RWPE1 (cell line): ENCODE results near the gene BTBD9.

Experiments used
- CTCF ChIA-PET: fragments of 350-600 bp; sonication (Branson Sonifier 250); formaldehyde crosslinking; extraction: SDS; loops from one replicate; lab custom pipeline; 2021; lab: Yijun Ruan, JAX
- POLR2A ChIA-PET: fragments of 400-600 bp; formaldehyde crosslinking; extraction: SDS; loops from one replicate; lab custom pipeline; 2020; ENCODE audit warnings: antibody characterized with exemption; ENCODE audit not compliant: low non-redundant PET; lab: Yijun Ruan, JAX
- DNase-seq: peaks from one replicate; pipeline ENCODE4 v3.0.0; 2012; ENCODE audit warnings: low spot score
- H3K27ac ChIP-seq: fragments of 450-650 bp; 2 replicates; pipeline ENCODE4 v1.5.1; 2017
- TF ChIP-seq, protein P1 (sequence below): fragments of 450-650 bp; conservative IDR thresholded peaks from 2 replicates; pipeline ENCODE4 v1.5.1; 2017; ENCODE audit warnings: low read depth, mild to moderate bottlenecking

The BTBD9 gene

DNA sequence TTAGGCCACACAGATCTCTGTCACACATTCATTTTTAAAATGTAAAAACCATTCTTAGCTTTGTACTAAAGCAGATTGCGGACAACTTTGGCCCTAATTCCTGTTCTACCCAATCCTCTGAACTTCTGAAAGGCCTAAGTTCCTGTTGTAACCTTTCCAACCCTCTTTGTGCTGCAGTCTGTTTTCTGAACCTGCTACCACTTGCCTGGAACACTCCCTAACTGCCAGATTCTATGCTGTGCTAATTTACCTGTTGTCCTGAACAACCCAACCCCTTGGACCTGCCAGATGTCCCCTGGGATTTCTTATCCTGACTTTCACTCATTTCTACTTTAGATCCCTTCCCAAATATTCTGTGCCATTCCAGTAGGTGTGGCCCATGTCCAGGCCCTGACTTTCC is 421.5 kb downstream of the BTBD9 start:
- TF ChIP-seq, protein P1, sequence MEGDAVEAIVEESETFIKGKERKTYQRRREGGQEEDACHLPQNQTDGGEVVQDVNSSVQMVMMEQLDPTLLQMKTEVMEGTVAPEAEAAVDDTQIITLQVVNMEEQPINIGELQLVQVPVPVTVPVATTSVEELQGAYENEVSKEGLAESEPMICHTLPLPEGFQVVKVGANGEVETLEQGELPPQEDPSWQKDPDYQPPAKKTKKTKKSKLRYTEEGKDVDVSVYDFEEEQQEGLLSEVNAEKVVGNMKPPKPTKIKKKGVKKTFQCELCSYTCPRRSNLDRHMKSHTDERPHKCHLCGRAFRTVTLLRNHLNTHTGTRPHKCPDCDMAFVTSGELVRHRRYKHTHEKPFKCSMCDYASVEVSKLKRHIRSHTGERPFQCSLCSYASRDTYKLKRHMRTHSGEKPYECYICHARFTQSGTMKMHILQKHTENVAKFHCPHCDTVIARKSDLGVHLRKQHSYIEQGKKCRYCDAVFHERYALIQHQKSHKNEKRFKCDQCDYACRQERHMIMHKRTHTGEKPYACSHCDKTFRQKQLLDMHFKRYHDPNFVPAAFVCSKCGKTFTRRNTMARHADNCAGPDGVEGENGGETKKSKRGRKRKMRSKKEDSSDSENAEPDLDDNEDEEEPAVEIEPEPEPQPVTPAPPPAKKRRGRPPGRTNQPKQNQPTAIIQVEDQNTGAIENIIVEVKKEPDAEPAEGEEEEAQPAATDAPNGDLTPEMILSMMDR = no peak
- POLR2A ChIA-PET = no interaction called here
- H3K27ac ChIP-seq = no peak overlapping the region
- CTCF ChIA-PET = no interaction called here
- no peak for DNase-seq

DNA sequence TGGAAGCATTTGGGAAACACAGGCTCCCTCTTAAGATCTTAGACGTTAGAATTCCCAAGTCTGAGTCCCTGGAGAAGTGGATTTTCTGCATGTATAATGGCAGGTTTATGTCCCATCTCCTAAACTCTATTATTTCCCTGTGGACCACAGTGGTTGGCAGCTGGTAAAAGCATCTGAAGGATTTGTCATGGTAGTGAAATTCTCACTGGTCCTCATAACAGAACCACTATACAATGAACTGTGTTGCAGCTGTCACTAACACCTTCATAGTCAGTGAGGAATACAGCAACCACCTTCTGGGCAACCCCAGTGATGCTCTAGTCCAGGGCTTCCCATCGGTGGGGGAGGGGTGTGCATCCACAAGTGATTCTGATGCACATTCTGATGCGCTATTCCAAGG is 423.3 kb downstream of the BTBD9 start:
- POLR2A ChIA-PET = no interaction called here
- DNase-seq = no peak
- CTCF ChIA-PET = no interaction called here
- no peak overlapping the region for H3K27ac ChIP-seq
- TF ChIP-seq, protein P1 = no peak

DNA sequence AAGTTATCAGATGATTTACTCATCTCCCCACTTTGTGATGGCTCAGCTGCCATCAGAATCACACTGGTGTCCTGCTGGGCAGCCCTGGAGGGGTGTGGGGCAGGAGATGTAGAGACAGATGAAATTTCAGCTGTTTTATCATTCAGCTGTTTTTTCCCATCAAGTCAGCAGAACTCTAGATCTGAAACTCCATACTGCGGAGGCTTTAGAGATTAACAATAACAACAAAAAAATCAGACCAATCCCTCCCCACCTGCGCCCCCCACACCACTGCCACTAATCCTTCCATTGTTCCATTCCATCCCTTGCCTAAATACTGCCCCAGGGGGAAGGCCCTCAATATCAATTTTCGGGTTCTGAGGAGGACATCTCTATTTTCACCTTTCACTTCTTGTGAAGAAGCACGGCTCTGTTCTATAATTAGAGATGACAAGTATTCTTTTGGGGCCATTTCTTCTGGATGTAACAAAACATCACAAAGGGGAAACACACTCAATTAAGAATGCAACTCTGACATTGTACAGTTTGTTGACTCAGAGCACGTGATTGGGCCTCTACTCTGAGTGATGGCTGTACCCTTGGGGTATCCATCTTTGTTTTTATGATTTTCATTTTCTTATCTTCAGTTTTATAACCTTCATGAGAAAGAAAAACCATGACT is 423.9 kb downstream of the BTBD9 start:
- DNase-seq = no peak
- TF ChIP-seq, protein P1 = no peak
- ChIA-PET POLR2A (no interaction called here), CTCF (interaction anchor here (0.6 kb wide), 1 partner anchor 86 kb away, joined by 3 read pairs; no protein-coding TSS in a partner anchor)
- H3K27ac ChIP-seq = no peak overlapping the region

DNA sequence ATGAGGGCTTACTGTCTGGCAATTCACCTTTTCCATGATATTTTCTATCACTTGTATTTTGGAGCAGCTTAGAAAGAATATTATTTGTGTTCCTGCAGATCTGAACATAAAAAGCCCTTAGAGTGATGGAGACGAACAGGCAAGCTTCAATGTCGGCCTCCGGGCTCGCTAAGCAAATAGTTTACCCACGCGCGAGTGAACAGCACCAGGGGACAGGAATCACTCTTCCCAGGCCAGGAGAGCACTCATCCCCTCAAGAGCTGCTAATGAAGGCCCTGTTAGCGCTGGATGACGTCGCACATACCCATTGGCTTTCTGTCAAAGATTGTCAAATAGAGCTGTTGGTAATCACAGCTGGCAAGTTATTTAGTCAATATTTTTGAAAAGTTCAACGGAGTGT is 424.5 kb downstream of the BTBD9 start:
- ChIA-PET POLR2A (no interaction called here), CTCF (no interaction called here)
- no peak for DNase-seq
- TF ChIP-seq, protein P1 = no peak
- H3K27ac ChIP-seq = no peak overlapping the region

DNA sequence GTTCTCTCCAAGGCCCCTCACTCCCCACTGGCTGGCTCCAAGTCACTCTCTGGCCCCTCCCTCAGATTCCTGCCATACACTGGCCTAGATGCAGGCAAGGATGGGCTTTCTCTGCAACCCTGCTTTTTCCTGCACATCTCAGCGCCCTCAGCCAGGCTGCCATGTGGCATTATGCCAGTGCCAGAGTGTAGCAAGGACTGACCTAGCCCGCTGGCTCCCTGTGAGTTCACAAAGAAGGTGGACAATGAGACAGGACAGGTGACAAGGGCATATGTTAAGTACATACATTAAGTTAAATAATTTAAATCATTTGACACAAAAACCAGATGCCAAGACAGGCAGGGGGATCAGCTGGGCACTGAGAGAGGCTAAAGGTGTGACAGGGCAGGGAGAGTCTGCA is 425.6 kb downstream of the BTBD9 start:
- no peak overlapping the region for H3K27ac ChIP-seq
- CTCF ChIA-PET = no interaction called here
- no peak for DNase-seq
- TF ChIP-seq, protein P1 = no peak
- POLR2A ChIA-PET = no interaction called here

DNA sequence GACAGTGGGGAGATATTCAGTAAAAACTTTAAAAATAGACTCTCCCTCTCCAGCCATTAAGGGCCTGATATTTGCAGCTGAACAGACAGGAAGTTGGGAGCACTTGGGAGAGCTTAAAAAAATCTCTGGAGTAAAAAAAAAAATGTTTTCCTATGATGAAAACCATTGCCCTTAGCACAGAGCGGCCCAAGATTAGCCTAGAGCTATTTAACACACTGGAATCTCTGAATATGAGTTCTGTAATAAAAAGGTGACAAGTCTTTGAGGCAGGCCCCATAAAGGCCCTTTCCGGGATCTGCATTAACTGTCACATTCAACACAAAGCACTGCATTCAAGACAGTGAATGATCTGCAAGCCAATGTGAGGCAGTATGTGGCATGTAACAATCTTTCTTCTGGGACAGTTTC is 426.5 kb downstream of the BTBD9 start:
- CTCF ChIA-PET = no interaction called here
- TF ChIP-seq, protein P1 = no peak
- no peak for DNase-seq
- no peak overlapping the region for H3K27ac ChIP-seq
- POLR2A ChIA-PET = no interaction called here
